GM06990 (cell line): Measurements from ENCODE around the gene LHB.

Experiments
- DNase-seq: peaks from one replicate; pipeline ENCODE4 v3.0.0-alpha.2; 2011; ENCODE audit not compliant: insufficient read length; ENCODE audit errors: extremely low read depth
- H3K27me3 ChIP-seq: replicated peaks from 2 replicates; pipeline ENCODE4 v1.6.0; 2011; ENCODE audit warnings: low read length; ENCODE audit not compliant: control insufficient read depth, insufficient read depth
- H3K36me3 ChIP-seq: 2 replicates; pipeline ENCODE4 v1.5.1; 2011; ENCODE audit warnings: low read length; ENCODE audit not compliant: control insufficient read depth, insufficient read depth
- H3K4me3 ChIP-seq: replicated peaks from 2 replicates; pipeline ENCODE4 v1.5.1; 2011; ENCODE audit warnings: low read depth, mild to moderate bottlenecking, control low read depth, low read length
- TF ChIP-seq, protein P1 (sequence below): IDR thresholded peaks from 2 replicates; pipeline ENCODE4 v1.5.1; 2011; ENCODE audit warnings: low read length, control low read depth, mild to moderate bottlenecking, inconsistent platforms; ENCODE audit not compliant: insufficient read depth, poor library complexity, severe bottlenecking

Gene LHB

DNA sequence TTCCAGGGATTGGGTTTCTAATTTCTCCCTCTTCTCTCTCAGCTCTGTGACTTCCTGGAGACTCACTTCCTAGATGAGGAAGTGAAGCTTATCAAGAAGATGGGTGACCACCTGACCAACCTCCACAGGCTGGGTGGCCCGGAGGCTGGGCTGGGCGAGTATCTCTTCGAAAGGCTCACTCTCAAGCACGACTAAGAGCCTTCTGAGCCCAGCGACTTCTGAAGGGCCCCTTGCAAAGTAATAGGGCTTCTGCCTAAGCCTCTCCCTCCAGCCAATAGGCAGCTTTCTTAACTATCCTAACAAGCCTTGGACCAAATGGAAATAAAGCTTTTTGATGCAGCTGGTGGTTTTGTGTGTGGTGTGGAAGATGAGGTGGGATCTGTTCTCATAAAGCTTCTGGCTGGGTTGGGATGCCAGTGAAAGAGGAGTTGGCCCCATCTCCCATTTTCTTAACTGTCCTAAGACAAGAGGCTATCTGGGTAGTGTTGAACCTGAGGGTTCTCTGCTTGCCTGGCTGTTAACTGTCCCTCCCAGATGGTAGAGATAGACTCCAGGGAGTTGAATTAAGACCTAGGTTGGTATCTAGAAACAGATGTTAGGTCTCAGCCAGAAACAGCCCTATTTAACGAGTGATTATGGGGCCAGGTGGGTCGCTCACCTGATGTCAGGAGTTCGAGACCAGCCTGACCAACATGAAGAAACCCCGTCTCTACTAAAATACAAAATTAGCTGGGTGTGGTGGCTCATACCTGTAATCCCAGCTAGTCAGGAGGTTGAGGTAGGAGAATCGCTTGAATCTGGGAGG lies 50.1 kb downstream of the LHB start:
- no peak for DNase-seq
- H3K27me3 ChIP-seq, result no peaks in the 10 kb centered on the region
- H3K4me3 ChIP-seq, result peak overlapping the region; percentile 74
- peaks cover 17% of the 10 kb centered on the region for H3K36me3 ChIP-seq
- TF ChIP-seq, protein P1, sequence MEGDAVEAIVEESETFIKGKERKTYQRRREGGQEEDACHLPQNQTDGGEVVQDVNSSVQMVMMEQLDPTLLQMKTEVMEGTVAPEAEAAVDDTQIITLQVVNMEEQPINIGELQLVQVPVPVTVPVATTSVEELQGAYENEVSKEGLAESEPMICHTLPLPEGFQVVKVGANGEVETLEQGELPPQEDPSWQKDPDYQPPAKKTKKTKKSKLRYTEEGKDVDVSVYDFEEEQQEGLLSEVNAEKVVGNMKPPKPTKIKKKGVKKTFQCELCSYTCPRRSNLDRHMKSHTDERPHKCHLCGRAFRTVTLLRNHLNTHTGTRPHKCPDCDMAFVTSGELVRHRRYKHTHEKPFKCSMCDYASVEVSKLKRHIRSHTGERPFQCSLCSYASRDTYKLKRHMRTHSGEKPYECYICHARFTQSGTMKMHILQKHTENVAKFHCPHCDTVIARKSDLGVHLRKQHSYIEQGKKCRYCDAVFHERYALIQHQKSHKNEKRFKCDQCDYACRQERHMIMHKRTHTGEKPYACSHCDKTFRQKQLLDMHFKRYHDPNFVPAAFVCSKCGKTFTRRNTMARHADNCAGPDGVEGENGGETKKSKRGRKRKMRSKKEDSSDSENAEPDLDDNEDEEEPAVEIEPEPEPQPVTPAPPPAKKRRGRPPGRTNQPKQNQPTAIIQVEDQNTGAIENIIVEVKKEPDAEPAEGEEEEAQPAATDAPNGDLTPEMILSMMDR, result no peak
